Measurements from ENCODE around the gene HACD4.

GRCh38 chr9:20981486-20981885, 50.0 kb downstream of the HACD4 start:
- TF ChIP-seq, protein P1, sequence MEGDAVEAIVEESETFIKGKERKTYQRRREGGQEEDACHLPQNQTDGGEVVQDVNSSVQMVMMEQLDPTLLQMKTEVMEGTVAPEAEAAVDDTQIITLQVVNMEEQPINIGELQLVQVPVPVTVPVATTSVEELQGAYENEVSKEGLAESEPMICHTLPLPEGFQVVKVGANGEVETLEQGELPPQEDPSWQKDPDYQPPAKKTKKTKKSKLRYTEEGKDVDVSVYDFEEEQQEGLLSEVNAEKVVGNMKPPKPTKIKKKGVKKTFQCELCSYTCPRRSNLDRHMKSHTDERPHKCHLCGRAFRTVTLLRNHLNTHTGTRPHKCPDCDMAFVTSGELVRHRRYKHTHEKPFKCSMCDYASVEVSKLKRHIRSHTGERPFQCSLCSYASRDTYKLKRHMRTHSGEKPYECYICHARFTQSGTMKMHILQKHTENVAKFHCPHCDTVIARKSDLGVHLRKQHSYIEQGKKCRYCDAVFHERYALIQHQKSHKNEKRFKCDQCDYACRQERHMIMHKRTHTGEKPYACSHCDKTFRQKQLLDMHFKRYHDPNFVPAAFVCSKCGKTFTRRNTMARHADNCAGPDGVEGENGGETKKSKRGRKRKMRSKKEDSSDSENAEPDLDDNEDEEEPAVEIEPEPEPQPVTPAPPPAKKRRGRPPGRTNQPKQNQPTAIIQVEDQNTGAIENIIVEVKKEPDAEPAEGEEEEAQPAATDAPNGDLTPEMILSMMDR (tag by site-specific recombination; IDR thresholded peaks at IDR 0.05), result no peak
- no peak for TF ChIP-seq ZFP3 (tag by site-specific recombination; IDR thresholded peaks at IDR 0.05; ENCODE audit: low read depth)
- no peak for TF ChIP-seq ZNF677 (tag by site-specific recombination; IDR thresholded peaks at IDR 0.05)
- TF ChIP-seq ZNF133 (tag by site-specific recombination; IDR thresholded peaks at IDR 0.05), result no peak
- TF ChIP-seq ZEB2 (tag by site-specific recombination; IDR thresholded peaks at IDR 0.05), result no peak
- TF ChIP-seq ZNF777 (tag by site-specific recombination; IDR thresholded peaks at IDR 0.05; ENCODE audit: borderline replicate concordance), result no peak
- no peak for TF ChIP-seq ZSCAN4 (tag by site-specific recombination; IDR thresholded peaks at IDR 0.05)

Measured in HEK293 (cell line).